Measurements from ENCODE around the gene CSGALNACT2.

- TF ChIP-seq, protein P1, sequence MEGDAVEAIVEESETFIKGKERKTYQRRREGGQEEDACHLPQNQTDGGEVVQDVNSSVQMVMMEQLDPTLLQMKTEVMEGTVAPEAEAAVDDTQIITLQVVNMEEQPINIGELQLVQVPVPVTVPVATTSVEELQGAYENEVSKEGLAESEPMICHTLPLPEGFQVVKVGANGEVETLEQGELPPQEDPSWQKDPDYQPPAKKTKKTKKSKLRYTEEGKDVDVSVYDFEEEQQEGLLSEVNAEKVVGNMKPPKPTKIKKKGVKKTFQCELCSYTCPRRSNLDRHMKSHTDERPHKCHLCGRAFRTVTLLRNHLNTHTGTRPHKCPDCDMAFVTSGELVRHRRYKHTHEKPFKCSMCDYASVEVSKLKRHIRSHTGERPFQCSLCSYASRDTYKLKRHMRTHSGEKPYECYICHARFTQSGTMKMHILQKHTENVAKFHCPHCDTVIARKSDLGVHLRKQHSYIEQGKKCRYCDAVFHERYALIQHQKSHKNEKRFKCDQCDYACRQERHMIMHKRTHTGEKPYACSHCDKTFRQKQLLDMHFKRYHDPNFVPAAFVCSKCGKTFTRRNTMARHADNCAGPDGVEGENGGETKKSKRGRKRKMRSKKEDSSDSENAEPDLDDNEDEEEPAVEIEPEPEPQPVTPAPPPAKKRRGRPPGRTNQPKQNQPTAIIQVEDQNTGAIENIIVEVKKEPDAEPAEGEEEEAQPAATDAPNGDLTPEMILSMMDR (conservative IDR thresholded peaks at IDR 0.05; ENCODE audit: low read length) = no peak
- no peak for TF ChIP-seq EZH2phosphoT487 (IDR thresholded peaks at IDR 0.05; ENCODE audit: borderline replicate concordance, low read depth, low read length)
Observed at GRCh38 chr10:43211030-43211429, 72.8 kb downstream of the CSGALNACT2 start.
